ENCODE measurements around the gene RBM17. TPM values are rescaled to one million over a fixed set of nuclear protein-coding genes. Genes with fewer than 3 reads are reported as not detected.

The RBM17 gene
- total RNA-seq, 1 donor from 2014 or later, result 142 TPM

DNA sequence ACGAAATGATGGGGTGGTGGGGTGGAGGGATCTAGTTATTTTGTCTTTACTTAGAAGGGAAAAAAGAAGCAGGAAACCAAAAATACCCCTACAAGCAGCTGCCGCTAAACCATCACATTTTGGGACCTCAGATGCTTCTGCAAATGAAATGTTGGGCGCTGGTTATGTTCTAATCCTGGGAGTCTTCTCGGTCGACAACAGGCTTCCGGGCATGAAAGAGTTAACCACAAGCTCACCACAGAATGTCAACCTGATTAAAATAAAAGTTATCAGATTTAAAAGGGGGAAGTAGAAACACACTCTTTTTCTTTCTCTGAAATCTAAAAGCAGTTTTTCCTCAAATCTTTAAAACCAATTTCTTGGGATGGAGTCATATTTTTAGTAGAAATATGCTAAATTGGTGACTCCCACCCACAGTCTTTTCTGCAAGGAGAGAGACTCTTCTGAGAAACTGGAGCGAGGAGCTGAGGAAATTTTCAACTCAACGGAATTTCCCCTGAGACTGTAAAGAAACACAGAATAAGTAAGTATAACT, 43.5 kb upstream of the RBM17 start:
- Mint-ChIP-seq H3K4me3 (no peak overlapping the region), H3K9me3 (no peaks in the 10 kb centered on the region), H3K27ac (ENCODE audit: unreplicated experiment) (no peak overlapping the region), H3K4me1 (no peaks in the 10 kb centered on the region), H3K27me3 (ENCODE audit: low read depth) (peaks cover 24% of the 10 kb centered on the region), H3K36me3 (ENCODE audit: low read depth) (no peaks in the 10 kb centered on the region)
- DNase-seq (ENCODE audit: low read depth, low spot score), result no peak
- TF ChIP-seq, protein P1, sequence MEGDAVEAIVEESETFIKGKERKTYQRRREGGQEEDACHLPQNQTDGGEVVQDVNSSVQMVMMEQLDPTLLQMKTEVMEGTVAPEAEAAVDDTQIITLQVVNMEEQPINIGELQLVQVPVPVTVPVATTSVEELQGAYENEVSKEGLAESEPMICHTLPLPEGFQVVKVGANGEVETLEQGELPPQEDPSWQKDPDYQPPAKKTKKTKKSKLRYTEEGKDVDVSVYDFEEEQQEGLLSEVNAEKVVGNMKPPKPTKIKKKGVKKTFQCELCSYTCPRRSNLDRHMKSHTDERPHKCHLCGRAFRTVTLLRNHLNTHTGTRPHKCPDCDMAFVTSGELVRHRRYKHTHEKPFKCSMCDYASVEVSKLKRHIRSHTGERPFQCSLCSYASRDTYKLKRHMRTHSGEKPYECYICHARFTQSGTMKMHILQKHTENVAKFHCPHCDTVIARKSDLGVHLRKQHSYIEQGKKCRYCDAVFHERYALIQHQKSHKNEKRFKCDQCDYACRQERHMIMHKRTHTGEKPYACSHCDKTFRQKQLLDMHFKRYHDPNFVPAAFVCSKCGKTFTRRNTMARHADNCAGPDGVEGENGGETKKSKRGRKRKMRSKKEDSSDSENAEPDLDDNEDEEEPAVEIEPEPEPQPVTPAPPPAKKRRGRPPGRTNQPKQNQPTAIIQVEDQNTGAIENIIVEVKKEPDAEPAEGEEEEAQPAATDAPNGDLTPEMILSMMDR (conservative IDR thresholded peaks at IDR 0.05), result no peak

DNA sequence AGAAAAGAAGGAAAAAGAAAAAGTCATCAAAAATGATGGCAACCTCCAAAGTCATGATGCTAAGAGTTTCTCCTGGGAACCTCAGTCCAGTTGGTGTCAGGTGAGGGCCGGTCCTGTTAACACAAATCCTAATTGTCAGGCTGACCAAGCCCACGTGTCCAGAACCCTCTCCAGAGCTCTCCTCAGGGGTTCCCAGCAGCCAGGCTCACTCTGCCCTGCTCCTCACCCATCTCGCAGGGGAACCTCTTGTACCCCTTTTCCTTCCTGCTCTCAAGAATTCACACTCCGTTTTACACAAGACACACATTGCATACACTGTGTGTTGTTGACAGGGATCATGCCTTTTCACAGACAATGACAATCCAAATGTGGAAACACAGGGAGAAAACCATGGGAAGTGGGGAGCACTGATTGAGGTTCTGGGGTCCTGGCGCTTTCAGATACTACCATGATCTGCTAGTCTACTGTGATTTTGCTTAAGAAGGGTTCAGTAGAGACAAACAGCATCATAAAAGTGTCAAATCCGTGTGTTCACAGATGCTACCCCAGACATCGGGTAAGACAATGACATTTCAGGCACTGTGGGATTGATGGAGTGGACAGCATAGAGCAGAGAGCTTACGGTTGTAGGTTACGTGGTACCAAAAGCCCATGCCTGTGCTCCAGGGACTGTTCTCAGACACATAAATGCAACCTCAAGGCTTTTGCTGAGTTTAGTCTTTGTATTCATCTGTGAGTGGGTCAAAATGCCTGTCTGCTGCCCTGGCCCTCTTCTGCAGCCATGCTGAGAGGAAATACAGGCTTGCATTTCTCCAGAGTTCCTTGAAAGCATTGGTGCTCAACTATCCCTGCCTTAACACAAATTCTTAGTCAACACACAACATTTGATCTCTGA, 42.7 kb upstream of the RBM17 start:
- TF ChIP-seq, protein P1 (conservative IDR thresholded peaks at IDR 0.05), result no peak
- Mint-ChIP-seq H3K9me3 (no peaks in the 10 kb centered on the region), H3K27ac (ENCODE audit: unreplicated experiment) (no peak overlapping the region), H3K27me3 (ENCODE audit: low read depth) (peaks cover 27% of the 10 kb centered on the region), H3K4me3 (no peak overlapping the region), H3K4me1 (no peaks in the 10 kb centered on the region), H3K36me3 (ENCODE audit: low read depth) (no peaks in the 10 kb centered on the region)
- DNase-seq (ENCODE audit: low read depth, low spot score), result no peak

GRCh38 chr10:6046773-6047611, 41.8 kb upstream of the RBM17 start:
- H3K27me3 Mint-ChIP-seq (ENCODE audit: low read depth), result peaks cover 27% of the 10 kb centered on the region
- H3K4me1 Mint-ChIP-seq, result no peaks in the 10 kb centered on the region
- no peak for DNase-seq (ENCODE audit: low read depth, low spot score)
- no peak overlapping the region for H3K4me3 Mint-ChIP-seq
- H3K9me3 Mint-ChIP-seq, result no peaks in the 10 kb centered on the region
- no peaks in the 10 kb centered on the region for H3K36me3 Mint-ChIP-seq (ENCODE audit: low read depth)
- TF ChIP-seq, protein P1 (conservative IDR thresholded peaks at IDR 0.05), result no peak
- H3K27ac Mint-ChIP-seq (ENCODE audit: unreplicated experiment), result no peak overlapping the region

DNA sequence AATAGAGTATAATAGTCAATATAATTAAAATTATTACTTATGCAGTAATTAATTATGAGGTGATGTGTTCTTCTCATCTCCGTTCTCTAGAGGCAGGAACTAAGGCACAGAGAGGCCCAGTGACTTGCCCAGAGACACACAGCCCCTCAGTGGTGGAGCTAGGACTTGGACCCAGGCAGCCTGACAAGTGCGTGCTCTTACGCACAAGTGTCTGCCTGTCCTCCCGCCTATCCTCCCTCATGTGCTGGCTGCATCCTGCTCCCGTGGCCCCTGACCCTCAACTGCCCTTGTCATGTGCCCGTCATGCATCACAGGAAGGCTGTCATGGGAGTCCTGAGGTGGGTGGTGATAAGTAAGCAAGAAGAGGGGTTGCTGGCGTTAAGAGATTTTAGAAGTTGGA, 41.0 kb upstream of the RBM17 start:
- peaks cover 34% of the 10 kb centered on the region for H3K27me3 Mint-ChIP-seq (ENCODE audit: low read depth)
- H3K4me3 Mint-ChIP-seq, result no peak overlapping the region
- no peaks in the 10 kb centered on the region for H3K9me3 Mint-ChIP-seq
- H3K4me1 Mint-ChIP-seq, result no peaks in the 10 kb centered on the region
- no peaks in the 10 kb centered on the region for H3K36me3 Mint-ChIP-seq (ENCODE audit: low read depth)
- TF ChIP-seq, protein P1 (conservative IDR thresholded peaks at IDR 0.05), result no peak
- no peak overlapping the region for H3K27ac Mint-ChIP-seq (ENCODE audit: unreplicated experiment)
- no peak for DNase-seq (ENCODE audit: low read depth, low spot score)

GRCh38 chr10:6048281-6049030, 40.4 kb upstream of the RBM17 start:
- H3K36me3 Mint-ChIP-seq (ENCODE audit: low read depth), result no peaks in the 10 kb centered on the region

More at GRCh38 chr10:6048281-6049030, 40.4 kb upstream of the RBM17 start:
- H3K9me3 Mint-ChIP-seq, result no peaks in the 10 kb centered on the region
- no peak overlapping the region for H3K27ac Mint-ChIP-seq (ENCODE audit: unreplicated experiment)
- H3K4me1 Mint-ChIP-seq, result no peaks in the 10 kb centered on the region
- H3K4me3 Mint-ChIP-seq, result no peak overlapping the region
- TF ChIP-seq, protein P1 (conservative IDR thresholded peaks at IDR 0.05), result no peak
- DNase-seq (ENCODE audit: low read depth, low spot score), result no peak
- H3K27me3 Mint-ChIP-seq (ENCODE audit: low read depth), result peaks cover 34% of the 10 kb centered on the region

Measured in neural crest cell (in vitro differentiated cells).